Superior temporal gyrus (tissue), 1 donor: ENCODE measurements around the gene NOL4L.

Source experiments
- DNase-seq: peaks from one replicate; pipeline ENCODE4 v3.0.0-alpha.2; 2016; ENCODE audit errors: extremely low spot score

The NOL4L gene

GRCh38 chr20:32541323-32542258, 43.5 kb downstream of the NOL4L start:
- peak; percentile 61 for DNase-seq

GRCh38 chr20:32539817-32540675, 45.1 kb downstream of the NOL4L start:
- peak; percentile 6 for DNase-seq

GRCh38 chr20:32539026-32539816, 45.9 kb downstream of the NOL4L start:
- DNase-seq, result peak; percentile 12

- peak; percentile 17 for DNase-seq
Measured at GRCh38 chr20:32538526-32538939, 46.6 kb downstream of the NOL4L start.

GRCh38 chr20:32537657-32538525, 47.2 kb downstream of the NOL4L start:
- no peak for DNase-seq

- DNase-seq, result peak; percentile 25
Measured at GRCh38 chr20:32536851-32537656, 48.1 kb downstream of the NOL4L start.

GRCh38 chr20:32535953-32536823, 48.9 kb downstream of the NOL4L start:
- peak; percentile 52 for DNase-seq

GRCh38 chr20:32535316-32535952, 49.7 kb downstream of the NOL4L start:
- no peak for DNase-seq

GRCh38 chr20:32534661-32535240, 50.4 kb downstream of the NOL4L start:
- no peak for DNase-seq

- no peak for DNase-seq
Measured at GRCh38 chr20:32533732-32534131, 51.4 kb downstream of the NOL4L start.

GRCh38 chr20:32532246-32532645, 52.9 kb downstream of the NOL4L start:
- no peak for DNase-seq

- no peak for DNase-seq
Measured at GRCh38 chr20:32528905-32529670, 56.0 kb downstream of the NOL4L start.

GRCh38 chr20:32528171-32528891, 56.8 kb downstream of the NOL4L start:
- DNase-seq, result no peak

GRCh38 chr20:32527447-32528055, 57.6 kb downstream of the NOL4L start:
- no peak for DNase-seq

- no peak for DNase-seq
Measured at GRCh38 chr20:32527052-32527446, 58.1 kb downstream of the NOL4L start.

GRCh38 chr20:32526541-32526940, 58.6 kb downstream of the NOL4L start:
- DNase-seq, result no peak
